Measurements from ENCODE around the gene CCDC171. TPM values are rescaled to one million over a fixed set of nuclear protein-coding genes. Genes with fewer than 3 reads are reported as not detected.

Gene CCDC171
- total RNA-seq, 2 donors from 2014 or later, result 0.90 to 1.4 TPM

GRCh38 chr9:15606643-15607472, 54.0 kb downstream of the CCDC171 start:
- Histone ChIP-seq H3K4me1 (no peaks in the 10 kb centered on the region), H3K9me3 (no peaks in the 10 kb centered on the region), H3K27me3 (no peaks in the 10 kb centered on the region), H3K36me3 (no peaks in the 10 kb centered on the region), H3K4me3 (no peak overlapping the region), H3K27ac (no peak overlapping the region)
- DNase-seq (ENCODE audit: low spot score), result no peak
- TF ChIP-seq CTCF (IDR thresholded peaks at IDR 0.05), result peak; percentile 67 to 89

- Histone ChIP-seq H3K4me3 (no peak overlapping the region), H3K36me3 (no peaks in the 10 kb centered on the region), H3K9me3 (no peaks in the 10 kb centered on the region), H3K27ac (no peak overlapping the region), H3K27me3 (no peaks in the 10 kb centered on the region), H3K4me1 (no peaks in the 10 kb centered on the region)
- no peak for TF ChIP-seq CTCF (IDR thresholded peaks at IDR 0.05)
- no peak for DNase-seq (ENCODE audit: low spot score)
These were observed 60.1 kb downstream of the CCDC171 start for GRCh38 chr9:15612962-15613361.

GRCh38 chr9:15617782-15618181, 64.9 kb downstream of the CCDC171 start:
- Histone ChIP-seq H3K36me3 (no peaks in the 10 kb centered on the region), H3K27ac (no peak overlapping the region), H3K4me1 (no peaks in the 10 kb centered on the region), H3K27me3 (no peaks in the 10 kb centered on the region), H3K9me3 (no peaks in the 10 kb centered on the region), H3K4me3 (no peak overlapping the region)
- no peak for TF ChIP-seq CTCF (IDR thresholded peaks at IDR 0.05)
- DNase-seq (ENCODE audit: low spot score), result no peak

GRCh38 chr9:15618540-15619331, 65.9 kb downstream of the CCDC171 start:
- Histone ChIP-seq H3K4me1 (no peaks in the 10 kb centered on the region), H3K9me3 (no peaks in the 10 kb centered on the region), H3K4me3 (no peak overlapping the region), H3K27me3 (no peaks in the 10 kb centered on the region), H3K36me3 (no peaks in the 10 kb centered on the region), H3K27ac (no peak overlapping the region)
- no peak for DNase-seq (ENCODE audit: low spot score)
- no peak for TF ChIP-seq CTCF (IDR thresholded peaks at IDR 0.05)

GRCh38 chr9:15622318-15622971, 69.6 kb downstream of the CCDC171 start:
- TF ChIP-seq CTCF (IDR thresholded peaks at IDR 0.05), result peak in 1 of 2 donors; percentile 52
- Histone ChIP-seq H3K4me1 (no peaks in the 10 kb centered on the region), H3K9me3 (no peaks in the 10 kb centered on the region), H3K36me3 (no peaks in the 10 kb centered on the region), H3K27me3 (no peaks in the 10 kb centered on the region), H3K4me3 (no peak overlapping the region), H3K27ac (no peak overlapping the region)
- DNase-seq (ENCODE audit: low spot score), result no peak

All from right atrium auricular region (tissue), 2 donors.